Measurements from ENCODE around the gene PSTPIP2.
"Not testable (repeated sequence)": the region's sequence is repeated elsewhere in the genome, so short reads cannot be mapped to it uniquely, and the experiment has no call there.

PSTPIP2 gene, protein sequence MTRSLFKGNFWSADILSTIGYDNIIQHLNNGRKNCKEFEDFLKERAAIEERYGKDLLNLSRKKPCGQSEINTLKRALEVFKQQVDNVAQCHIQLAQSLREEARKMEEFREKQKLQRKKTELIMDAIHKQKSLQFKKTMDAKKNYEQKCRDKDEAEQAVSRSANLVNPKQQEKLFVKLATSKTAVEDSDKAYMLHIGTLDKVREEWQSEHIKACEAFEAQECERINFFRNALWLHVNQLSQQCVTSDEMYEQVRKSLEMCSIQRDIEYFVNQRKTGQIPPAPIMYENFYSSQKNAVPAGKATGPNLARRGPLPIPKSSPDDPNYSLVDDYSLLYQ

DNA sequence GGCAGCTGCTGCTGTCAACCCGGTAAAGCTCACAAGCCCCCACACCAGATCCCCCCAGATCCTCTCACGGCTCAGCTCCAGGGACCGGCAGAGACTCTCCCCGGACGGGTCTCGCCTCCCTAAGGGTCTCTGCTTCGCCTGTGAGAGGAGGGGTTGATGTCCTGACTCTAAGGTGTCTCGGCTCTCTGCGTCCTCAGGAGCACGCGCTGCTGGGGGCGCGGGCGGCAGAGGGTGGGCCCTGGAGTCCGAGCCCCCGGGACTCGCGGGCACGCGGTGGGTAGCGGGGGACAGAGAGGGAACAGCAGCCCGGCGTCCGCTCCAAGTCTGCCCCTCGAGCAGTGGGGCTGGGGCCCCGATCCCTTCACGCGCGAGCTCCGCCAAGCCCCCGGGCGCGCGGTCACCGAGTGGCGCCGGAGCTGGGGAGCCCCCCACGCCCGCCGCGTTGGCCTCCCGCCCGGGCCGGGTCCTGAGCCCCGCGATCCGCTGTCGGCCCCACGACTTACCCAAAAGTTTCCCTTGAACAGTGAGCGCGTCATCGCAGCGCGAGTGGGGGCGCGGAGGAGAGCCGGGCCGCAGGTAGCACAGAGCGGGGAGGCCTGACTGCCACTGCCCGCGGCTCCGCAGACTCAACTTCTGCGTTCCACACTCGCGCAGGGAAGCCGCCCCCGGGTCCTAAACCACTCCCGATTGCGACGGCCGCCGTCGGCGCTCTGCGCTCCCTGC lies at the start of gene PSTPIP2:
Gene PSTPIP2 (minus strand): TSS at position 608 of the 723 bp plus-strand sequence. CDS start 72 bp downstream, at position 536.
- DNase-seq, result no peak

DNA sequence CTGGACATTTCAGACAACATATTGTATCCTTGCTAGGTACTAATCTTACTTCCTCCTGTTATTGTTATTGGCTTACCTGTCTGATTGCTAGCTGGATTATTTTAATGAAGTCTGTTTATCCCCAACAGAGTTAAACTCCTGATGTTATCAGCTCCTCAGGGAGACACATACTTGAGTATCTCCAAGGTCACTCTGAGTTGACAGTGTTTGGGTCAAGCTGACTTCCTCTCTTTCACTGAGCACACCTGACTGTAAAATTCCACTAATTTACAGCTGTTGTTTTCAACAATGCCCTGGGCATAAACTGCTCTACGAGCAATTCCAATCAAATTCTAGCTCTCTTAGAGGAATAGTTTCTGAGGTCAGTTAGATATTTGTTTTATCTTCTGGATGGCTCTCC lies 41.7 kb upstream of the PSTPIP2 start:
- no peak for DNase-seq

DNA sequence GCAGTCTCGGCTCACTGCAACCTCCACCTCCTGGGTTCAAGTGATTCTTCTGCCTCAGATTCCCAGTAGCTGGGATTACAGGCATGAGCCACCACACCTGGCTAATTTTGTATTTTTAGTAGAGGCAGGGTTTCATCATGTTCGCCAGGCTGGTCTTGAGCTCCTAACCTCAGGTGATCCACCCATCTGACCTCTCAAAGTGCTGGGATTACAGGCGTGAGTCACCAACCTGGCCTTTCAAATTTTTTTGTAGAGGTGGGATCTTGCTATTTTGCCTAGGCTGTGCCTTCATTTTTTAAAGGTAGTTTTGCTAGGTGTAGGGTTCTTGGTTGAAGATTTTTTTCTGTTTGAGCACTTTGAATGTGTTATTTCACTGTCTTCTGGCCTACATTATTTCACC lies 38.3 kb upstream of the PSTPIP2 start:
- no peak for DNase-seq

DNA sequence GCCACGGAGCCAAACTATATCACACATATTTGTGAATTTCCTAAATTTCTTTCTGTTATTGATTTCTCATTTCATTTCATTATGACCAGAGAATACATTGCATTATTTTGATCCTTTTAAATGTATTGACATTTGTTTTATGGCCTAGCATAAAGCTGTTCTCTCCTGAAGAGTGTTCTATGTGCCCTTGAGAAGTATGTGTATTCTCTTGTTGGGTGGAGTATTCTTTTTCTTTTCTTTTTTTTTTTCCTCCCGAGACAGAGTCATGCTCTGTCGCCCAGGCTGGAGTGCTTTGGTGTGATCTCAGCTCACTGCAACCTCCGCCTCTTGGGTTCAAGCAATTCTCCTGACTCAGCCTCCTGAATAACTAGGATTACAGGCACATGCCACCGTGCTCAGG lies 37.3 kb upstream of the PSTPIP2 start:
- DNase-seq, result no peak

DNA sequence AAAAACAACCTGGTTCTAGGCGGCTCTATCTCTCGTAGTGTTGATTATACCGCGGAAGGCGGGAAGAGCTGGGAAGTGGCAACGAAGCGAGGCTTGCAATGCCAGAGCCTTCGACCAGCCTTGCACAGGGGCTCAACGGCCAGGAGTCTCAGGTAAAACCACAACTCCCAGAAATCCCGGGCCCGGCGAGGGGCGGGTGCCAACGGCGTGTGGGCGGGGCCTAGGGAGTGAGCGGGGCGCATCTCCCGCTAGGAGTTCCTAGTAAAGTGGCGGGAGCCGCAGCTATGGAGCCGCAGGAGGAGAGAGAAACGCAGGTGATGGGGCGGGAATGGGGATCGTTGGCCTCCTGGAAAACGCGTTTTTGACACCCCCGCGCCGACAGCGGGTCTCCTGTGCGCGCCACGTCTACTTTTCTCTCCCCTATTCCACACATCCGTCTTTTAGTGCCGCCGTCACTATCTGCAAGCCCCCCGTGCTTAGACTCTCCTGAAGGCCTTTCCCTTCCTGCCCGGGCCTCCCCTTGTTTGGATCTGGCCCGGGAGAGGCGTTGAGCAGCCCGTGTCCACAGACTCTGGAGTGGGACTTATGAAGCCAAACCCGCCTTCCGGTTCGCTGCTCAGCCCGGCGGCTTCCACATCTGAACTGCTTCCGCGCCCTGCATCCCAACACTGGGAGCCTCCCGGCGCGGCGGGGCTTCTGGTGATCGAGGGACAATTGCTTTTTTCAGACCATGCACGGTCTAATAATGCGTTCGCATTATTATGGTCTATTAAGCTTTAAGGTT lies 32.3 kb upstream of the PSTPIP2 start, which contains the start of gene HAUS1:
Gene HAUS1 (plus strand): TSS at position 258 of the 784 bp plus-strand sequence. CDS start 27 bp downstream, at position 285.
- DNase-seq, result peak; percentile 84 to 89

DNA sequence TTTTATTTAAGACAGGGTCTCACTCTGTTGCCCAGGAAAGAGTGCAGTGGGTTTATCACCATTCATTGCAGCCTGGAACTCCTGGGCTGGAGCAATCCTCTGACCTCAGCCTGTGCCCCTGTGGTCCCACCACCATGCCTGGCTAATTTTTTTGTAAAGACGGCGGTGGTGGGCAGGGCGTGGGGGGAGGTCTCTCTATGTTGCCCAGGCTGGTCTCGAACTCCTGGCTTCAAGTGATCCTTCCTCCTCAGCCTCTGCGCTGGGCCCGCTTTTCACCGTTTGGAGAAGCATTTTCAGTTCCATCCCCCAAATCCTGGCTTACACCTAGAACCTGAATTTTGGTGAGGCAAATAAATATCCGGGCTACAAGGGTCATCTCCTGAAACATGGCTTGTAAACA lies 27.4 kb upstream of the PSTPIP2 start:
- DNase-seq, result no peak

DNA sequence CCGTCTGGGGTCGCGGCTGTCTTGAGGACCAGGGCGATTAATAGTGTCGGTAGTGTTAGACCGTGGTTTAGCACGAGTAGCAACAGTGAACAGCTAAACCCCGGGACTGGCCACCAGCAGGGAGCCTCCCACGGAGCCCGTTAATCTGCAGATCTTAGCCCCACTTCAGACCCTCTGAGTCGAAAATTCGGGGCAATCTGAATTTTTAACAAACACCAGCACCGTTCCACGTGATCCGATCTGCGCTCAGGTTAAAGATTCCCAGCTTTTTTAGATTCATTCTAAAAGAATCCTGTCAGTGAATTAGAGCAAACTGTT lies 26.5 kb upstream of the PSTPIP2 start:
- no peak for DNase-seq

DNA sequence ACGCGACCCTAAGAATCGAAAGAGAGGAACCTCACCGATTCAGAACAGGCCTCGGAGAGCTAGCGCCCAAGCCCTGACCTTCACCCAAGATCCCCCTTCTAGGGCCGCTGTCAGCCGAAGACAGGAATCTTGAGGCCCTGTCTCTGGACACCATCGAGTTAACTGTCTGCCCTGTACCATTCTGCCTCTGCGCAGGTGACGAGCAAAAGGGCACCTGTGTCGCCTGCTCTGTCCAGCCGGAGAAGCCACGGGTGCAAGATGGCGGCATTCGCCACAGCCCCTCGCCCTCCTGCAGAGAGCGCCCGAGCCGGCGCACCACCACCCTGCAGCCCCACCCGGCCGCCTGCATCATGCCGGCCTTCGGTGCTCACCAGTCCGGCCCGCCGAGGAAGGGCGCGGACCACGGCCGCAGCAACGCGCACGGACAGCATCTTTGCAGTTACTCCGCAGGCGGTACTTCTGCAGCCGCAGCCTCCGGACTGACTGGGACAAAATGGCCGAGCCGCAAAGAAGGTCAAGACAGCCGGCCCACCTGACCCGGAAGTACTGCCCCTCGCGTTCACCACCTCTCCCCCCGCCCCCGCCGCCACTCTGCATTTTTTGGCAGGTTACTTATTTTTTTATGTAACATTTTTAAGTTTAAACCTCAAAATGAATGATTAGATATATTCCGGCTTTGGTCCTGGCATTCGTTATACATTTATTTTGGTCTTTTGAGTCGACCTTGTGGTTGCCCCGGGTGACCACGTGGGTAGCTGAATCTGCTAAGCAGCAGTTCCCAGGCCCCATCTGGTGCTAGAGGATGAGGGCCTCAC lies 25.9 kb upstream of the PSTPIP2 start, which contains the start of gene ATP5F1A:
Gene ATP5F1A (minus strand): TSS at position 496 of the 815 bp plus-strand sequence. CDS start 65 bp downstream, at position 431.
- DNase-seq, result peak; percentile 48 to 49

DNA sequence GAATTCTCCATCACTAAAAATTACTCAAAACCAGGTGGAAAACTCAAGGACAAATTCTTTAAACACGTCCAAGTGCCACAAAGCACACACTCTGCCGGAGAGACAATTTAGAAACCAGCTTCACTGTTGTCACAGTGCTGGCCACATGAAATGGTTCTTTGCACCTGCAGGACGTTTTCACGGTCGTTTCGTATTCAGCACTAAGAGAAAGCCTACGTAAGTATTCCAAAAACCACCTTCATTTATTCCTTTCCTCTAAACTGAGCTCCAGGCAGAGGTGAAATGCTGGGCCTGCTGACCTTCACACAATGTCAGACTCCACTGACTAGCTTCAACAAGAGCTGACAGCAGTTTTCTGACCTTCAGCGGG lies 25.4 kb upstream of the PSTPIP2 start:
- no peak for DNase-seq

DNA sequence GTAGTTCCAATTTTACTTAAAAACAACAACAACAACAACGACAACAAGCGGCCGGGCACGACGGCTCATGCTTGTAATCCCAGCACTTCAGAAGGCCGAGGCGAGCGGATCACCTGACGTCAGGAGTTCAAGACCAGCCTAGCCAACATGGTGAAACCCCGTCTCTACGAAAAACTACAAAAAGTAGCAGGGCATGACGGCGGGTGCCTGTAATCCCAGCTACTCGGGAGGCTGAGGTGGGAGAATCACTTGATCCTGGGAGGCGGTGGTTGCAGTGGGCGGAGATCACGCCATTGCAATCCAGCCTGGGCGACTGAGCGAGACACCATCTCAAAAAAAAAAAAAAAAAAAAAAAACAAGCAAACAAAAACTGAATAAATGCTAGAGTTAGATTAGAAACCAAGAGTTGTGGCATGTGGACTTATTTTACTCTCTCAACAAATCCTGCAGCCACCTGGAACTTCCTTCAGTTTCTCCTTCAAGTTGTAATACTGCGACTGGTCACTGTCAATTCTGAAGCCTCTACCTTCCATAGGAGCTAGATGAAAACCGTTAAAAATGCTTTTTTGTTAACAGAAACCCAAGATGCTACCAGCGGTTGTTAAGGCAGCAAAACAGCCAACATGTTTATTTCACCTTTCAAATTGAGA lies 24.7 kb upstream of the PSTPIP2 start:
- DNase-seq, result no peak

DNA sequence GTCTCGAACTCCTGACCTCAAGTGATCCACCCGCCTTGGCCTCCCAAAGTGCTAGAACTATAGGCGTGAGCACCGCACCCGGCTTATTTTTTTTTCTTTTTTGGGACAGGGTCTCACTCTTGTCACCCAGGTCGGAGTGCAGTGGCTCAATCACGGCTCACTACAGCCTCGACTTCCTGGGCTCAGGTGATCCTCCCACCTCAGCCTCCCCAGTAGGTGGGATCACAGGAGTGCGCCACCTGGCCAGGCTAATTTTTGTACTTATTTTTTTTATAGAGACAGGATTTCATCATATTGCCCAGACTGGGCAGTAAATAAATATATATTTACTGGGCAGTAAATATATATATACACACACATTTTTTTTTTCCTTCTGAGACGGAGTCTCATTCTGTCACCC lies 23.5 kb upstream of the PSTPIP2 start:
- no peak for DNase-seq

DNA sequence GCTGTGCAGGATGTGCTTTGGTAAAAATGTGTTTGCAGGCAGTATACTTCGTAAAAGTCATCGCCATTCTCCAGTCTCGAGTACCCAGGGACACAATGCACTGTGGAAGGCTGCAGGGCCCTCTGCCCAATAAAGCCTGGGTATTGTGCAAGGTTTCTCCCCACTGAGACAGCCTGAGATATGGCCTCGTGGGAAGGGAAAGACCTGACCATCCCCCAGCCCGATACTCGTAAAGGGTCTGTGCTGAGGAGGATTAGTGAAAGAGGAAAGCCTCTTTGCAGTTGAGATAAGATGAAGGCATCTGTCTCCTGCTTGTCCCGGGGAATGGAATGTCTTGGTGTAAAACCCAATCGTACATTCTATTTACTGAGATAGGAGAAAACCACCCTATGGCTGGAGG lies 16.4 kb upstream of the PSTPIP2 start:
- DNase-seq, result not testable (repeated sequence)

DNA sequence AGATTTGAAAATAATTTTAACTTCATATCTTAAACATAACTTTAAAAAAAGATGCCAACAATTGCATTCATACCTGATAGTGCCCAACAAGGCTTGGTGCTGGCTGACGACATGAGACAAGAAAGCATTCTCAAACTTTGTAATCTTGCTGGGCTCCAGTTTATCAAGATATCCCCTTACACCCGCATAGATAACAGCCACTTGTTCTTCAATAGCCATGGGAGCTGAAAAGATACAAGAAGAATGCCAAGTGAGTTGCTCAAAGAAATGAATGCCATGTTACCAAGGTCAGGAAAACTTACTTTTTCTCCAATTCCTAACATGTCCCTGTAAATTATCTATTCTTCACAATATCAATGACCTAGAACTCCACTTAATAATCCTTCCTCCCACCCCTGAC lies 12.4 kb upstream of the PSTPIP2 start:
- no peak for DNase-seq

DNA sequence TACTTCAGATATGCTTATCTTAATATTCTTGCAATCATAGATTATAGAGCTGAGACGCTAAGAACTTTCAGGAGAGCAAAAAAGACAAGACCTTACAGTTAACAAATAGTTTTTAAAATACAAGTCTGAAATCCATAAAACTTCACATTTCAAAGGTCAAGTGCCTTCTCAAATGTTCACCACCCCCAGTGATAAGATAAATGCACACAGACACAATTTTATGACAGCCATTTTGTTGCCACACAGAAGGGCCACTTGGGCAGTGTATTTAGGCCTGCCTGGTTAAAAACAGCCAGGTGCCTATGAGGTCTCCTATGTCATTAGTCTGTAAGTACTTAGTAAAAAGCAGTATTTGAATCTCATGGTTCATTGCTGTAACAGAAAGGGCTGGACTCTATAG lies 8.1 kb upstream of the PSTPIP2 start:
- DNase-seq, result no peak

DNA sequence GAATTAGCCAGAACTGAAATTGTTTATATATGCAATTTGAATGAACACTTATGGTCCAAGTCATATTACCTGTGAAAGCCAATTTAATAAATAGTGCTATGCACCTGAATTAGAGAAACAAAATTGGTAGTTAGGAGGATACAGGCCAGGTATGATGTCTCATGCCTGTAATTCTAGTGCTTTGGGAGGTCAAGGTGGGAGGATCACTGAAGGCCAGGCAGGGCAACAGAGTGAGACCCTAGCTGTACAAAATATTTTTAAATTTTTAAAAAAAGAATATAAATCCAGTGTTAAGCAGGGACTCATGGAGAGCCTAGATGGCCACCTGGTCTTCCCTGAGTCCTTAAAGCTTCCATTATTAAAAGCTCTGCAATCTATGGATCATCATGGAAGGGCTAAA lies 7.3 kb upstream of the PSTPIP2 start:
- no peak for DNase-seq

DNA sequence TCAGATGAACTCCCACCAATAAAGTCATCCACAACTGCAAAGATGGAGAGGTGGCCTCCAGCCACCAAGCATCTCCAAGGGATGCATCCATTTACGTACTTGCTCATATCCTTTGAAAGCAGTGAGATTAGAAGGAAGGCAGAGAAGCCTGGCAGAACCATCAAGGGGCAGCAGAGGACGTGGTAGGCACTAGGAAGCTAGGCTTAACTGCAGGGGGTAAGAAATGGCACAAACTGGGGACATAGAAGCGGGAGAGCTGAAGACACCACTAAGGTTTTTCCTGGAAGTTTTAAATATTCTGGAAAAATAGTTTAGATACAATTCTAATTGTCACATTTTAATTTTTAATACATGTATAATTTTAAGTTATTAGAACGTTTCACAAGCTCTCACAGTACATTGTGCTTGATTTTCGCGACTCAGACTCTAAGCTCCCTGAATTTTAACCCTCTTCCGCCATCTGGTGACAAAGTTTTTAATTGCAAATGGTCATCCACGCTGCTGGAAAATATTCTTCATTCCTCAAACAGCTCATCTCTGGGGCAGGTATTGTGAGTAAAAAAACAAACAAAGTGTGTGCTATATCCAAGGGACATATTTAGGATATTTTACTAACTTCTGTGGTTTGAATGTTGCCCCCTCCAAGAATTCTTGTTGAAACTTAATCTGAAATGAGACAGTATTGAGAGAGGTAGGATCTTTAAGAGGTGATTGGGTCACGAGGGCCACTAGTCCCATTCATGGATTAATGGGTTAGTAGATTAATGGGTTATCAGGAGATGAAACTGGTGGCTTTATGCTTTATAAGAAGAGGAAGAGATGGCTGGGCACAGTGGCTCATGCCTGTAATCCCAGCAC lies 1.6 kb upstream of the PSTPIP2 start:
- DNase-seq, result peak; percentile 6 to 26

DNA sequence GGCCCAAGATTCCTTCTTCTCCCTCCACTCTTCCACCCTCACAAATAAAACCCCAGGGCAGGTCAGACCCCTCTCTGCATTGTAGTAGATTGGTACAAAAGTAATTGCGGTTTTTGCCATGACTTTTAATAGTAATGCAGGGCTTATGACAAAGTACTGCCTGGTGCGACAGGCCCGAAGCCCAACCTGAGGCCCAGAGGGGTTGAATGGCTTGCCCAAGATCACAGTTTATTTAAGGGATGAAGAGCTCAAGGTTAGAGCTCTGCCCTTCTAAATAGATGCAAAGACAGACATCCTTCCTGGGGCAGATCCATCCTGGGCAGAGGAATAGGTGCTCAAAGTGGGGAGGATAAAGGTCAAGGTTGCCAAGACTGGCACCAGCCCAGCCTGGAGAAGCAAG lies 899 bp upstream of the PSTPIP2 start:
- DNase-seq, result no peak

DNA sequence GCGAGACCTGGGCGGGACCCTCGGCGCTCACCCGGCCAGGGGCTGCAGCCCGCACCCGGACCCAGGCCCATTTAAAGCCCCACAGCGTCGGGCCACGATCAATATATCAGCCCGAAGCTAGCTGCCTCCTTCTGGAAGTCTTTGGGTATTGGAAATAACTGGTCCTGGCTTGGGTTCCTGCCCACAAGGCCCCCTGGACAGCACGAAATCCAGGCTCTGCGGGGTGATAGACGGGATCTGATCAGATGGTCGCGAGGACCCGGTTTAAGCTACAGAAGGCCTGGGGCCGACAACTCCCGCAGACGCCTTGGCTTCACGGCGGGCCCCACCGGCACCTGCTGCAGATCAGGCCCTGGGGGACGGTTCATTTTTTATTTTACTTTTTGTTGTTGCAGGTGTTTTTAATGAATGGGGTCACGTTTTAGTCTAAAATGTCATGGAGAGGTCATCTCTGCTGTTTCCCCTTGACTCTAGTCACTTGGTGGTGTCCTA lies 362 bp upstream of the PSTPIP2 start:
- no peak for DNase-seq

DNA sequence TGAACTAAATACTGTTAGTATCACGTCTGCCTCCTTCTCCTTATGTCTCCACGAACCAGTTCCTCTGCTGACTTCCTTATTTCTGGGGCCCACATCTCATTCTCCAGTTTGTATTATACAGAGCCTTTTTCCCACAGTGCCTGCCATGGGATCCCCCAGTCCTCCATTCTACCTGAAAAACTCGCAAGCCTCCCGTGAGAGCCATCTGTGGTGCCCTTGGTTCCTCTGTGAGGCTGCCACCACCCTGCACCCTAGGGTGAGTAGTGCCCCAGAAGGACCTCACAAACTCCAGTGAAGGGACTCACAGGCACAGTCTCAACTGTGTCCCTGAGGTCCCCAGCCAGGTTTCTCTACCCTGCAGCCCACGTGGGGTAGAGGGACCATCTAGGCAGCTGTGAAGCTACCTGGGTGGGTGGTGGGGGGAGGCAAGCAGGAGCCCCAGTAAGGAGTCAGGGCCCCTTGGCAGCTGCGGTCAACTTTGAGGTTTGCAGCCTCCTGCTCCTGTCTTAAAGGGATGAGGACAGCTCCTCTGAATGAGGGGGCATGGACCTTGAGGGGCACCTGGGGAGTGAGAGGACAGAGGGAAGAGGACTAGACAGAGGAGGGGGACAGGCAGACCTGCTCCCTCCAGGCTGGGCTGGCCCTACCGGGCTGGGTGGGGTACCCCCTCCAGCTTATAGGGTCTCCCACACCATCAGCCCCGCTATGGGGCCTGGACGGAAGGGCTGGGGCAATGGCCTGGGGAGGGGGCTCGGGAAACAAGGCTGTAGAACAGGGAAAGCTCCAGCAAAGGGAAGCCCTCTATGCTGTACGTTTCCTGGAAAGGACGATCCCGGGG lies 1.0 kb downstream of the PSTPIP2 start:
- DNase-seq, result no peak

DNA sequence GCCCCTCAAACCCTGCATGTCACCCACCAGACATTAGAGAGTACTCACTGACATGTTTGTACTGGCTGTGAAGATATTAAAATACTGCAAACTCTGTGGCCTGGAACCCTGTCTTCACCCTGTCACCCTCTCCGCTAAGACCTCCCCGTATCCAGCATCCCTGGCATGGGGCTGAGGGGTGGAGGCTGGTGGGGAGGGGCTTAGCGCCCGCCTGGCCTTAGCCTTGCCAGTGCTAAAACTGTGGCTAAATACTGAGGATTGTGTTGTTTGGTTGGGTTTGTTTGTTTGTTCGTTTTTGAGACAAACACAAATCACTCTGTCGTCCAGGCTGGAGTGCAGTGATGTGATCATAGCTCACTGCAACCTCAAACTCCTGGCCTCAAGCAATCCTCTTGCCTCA lies 1.8 kb downstream of the PSTPIP2 start:
- no peak for DNase-seq
